GM19467 (cell line): ENCODE data around the gene CEACAM1.
"Not testable (repeated sequence)": the region's sequence is repeated elsewhere in the genome, so short reads cannot be mapped to it uniquely, and the experiment has no call there.

Experiments
- ATAC-seq: cut with Tn5 transposase; IDR thresholded peaks from one replicate; pipeline ENCODE4 v1.9.1; 2021; ENCODE audit warnings: mild to moderate bottlenecking, moderate library complexity; ENCODE audit not compliant: unreplicated experiment

CEACAM1 gene

GRCh38 chr19:42528354-42529247, at the start of gene CEACAM1:
TSS of gene CEACAM1 (minus strand) at chr19:42528481. CDS start at chr19:42528374, 107 bp downstream.
- ATAC-seq = no peak

- ATAC-seq = no peak
Measured at GRCh38 chr19:42577016-42577415, 48.7 kb upstream of the CEACAM1 start.

- no peak for ATAC-seq
Measured at GRCh38 chr19:42576241-42576640, 48.0 kb upstream of the CEACAM1 start.

- ATAC-seq = no peak
Measured at GRCh38 chr19:42573642-42574041, 45.4 kb upstream of the CEACAM1 start.

- no peak for ATAC-seq
Measured at GRCh38 chr19:42571116-42571515, 42.8 kb upstream of the CEACAM1 start.

- no peak for ATAC-seq
Measured at GRCh38 chr19:42569193-42569592, 40.9 kb upstream of the CEACAM1 start.

GRCh38 chr19:42568006-42568405, 39.7 kb upstream of the CEACAM1 start:
- ATAC-seq = no peak

GRCh38 chr19:42567567-42567966, 39.3 kb upstream of the CEACAM1 start:
- ATAC-seq = no peak

- no peak for ATAC-seq
Measured at GRCh38 chr19:42563352-42564210, 35.3 kb upstream of the CEACAM1 start.

GRCh38 chr19:42561512-42561911, 33.2 kb upstream of the CEACAM1 start:
- no peak for ATAC-seq

- ATAC-seq = no peak
Measured at GRCh38 chr19:42560731-42561130, 32.5 kb upstream of the CEACAM1 start.

GRCh38 chr19:42558450-42559150, 30.3 kb upstream of the CEACAM1 start:
- ATAC-seq = no peak

GRCh38 chr19:42557386-42557871, 29.1 kb upstream of the CEACAM1 start:
- not testable (repeated sequence) for ATAC-seq

- ATAC-seq = no peak
Measured at GRCh38 chr19:42555801-42556200, 27.5 kb upstream of the CEACAM1 start.

- no peak for ATAC-seq
Measured at GRCh38 chr19:42555317-42555716, 27.0 kb upstream of the CEACAM1 start.

- no peak for ATAC-seq
Measured at GRCh38 chr19:42554046-42554575, 25.8 kb upstream of the CEACAM1 start.

GRCh38 chr19:42553292-42554045, 25.2 kb upstream of the CEACAM1 start:
- no peak for ATAC-seq

- no peak for ATAC-seq
Measured at GRCh38 chr19:42552086-42553065, 24.1 kb upstream of the CEACAM1 start.

GRCh38 chr19:42550521-42550920, 22.2 kb upstream of the CEACAM1 start:
- not testable (repeated sequence) for ATAC-seq
